ENCODE measurements around the gene GTF3C2.
"Not testable (repeated sequence)": the region's sequence is repeated elsewhere in the genome, so short reads cannot be mapped to it uniquely, and the experiment has no call there.

The GTF3C2 gene

GRCh38 chr2:27372937-27373336 lies 16.4 kb upstream of the GTF3C2 start:
- no peak for DNase-seq

- DNase-seq, result peak; percentile 34
These were observed 14.5 kb upstream of the GTF3C2 start for GRCh38 chr2:27370816-27371620.

GRCh38 chr2:27370026-27370815 lies 13.7 kb upstream of the GTF3C2 start, which contains the start of the genes EIF2B4 and SNX17:
TSS of gene EIF2B4 (minus strand) at chr2:27370338. CDS start at chr2:27370314, 24 bp downstream.
TSS of gene SNX17 (plus strand) at chr2:27370616. CDS start at chr2:27370744, 128 bp downstream.
- DNase-seq, result peak; percentile 99

- no peak for DNase-seq
These were observed 13.0 kb upstream of the GTF3C2 start for GRCh38 chr2:27369471-27370025.

GRCh38 chr2:27363933-27364332 lies 7.4 kb upstream of the GTF3C2 start:
- no peak for DNase-seq

- no peak for DNase-seq
These were observed 6.3 kb upstream of the GTF3C2 start for GRCh38 chr2:27362678-27363420.

- DNase-seq, result no peak
These were observed 545 bp downstream of the GTF3C2 start for GRCh38 chr2:27356056-27356381.

GRCh38 chr2:27354597-27354927 lies 2.0 kb downstream of the GTF3C2 start:
- DNase-seq, result no peak

- DNase-seq, result no peak
These were observed 2.6 kb downstream of the GTF3C2 start for GRCh38 chr2:27353762-27354596.

- DNase-seq, result not testable (repeated sequence)
These were observed 3.2 kb downstream of the GTF3C2 start for GRCh38 chr2:27353386-27353761.

- no peak for DNase-seq
These were observed 4.6 kb downstream of the GTF3C2 start for GRCh38 chr2:27351802-27352598.

GRCh38 chr2:27350106-27350693 lies 6.4 kb downstream of the GTF3C2 start:
- DNase-seq, result no peak

- DNase-seq, result no peak
These were observed 8.9 kb downstream of the GTF3C2 start for GRCh38 chr2:27347641-27348040.

- no peak for DNase-seq
These were observed 20.4 kb downstream of the GTF3C2 start for GRCh38 chr2:27336173-27336572.

- DNase-seq, result no peak
These were observed 21.3 kb downstream of the GTF3C2 start for GRCh38 chr2:27335311-27335710.

GRCh38 chr2:27324720-27325119 lies 31.8 kb downstream of the GTF3C2 start:
- no peak for DNase-seq

GRCh38 chr2:27323596-27324285 lies 32.8 kb downstream of the GTF3C2 start:
- no peak for DNase-seq

GRCh38 chr2:27322766-27323595 lies 33.6 kb downstream of the GTF3C2 start, which contains the start of gene MPV17:
TSS of gene MPV17 (minus strand) at chr2:27323097. CDS start at chr2:27322517, 580 bp downstream.
- peak; percentile 91 for DNase-seq

GRCh38 chr2:27322301-27322765 lies 34.2 kb downstream of the GTF3C2 start:
- DNase-seq, result no peak
